IMR-90 (cell line): Measurements from ENCODE around the gene CALY. TPM values are rescaled to one million over a fixed set of nuclear protein-coding genes. Genes with fewer than 3 reads are reported as not detected.

Experiments used
- ATAC-seq: fragments of 200-7000 bp; cut with Tn5 transposase; 2 replicates; pipeline ENCODE4 v1.9.1; 2020; ENCODE audit warnings: low read depth, mild to moderate bottlenecking, moderate library complexity
- BruUV-seq: library from RNA; stranded (reverse); fragments of 400-500 nt; replicated peaks from 2 replicates; lab custom pipeline; 2021; lab: Mats Ljungman, UMichigan
- CTCF ChIA-PET: fragments of 300-600 bp; formaldehyde crosslinking; extraction: SDS; loops from one replicate; lab custom pipeline; 2021; ENCODE audit warnings: antibody characterized with exemption; lab: Yijun Ruan, JAX
- POLR2A ChIA-PET: fragments of 300-600 bp; sonication (Branson Sonifier 250); formaldehyde crosslinking; loops from one replicate; lab custom pipeline; 2022; ENCODE audit warnings: antibody characterized with exemption; ENCODE audit not compliant: unreplicated experiment; lab: Charles Lee
- DNase-seq: peaks from one replicate; pipeline ENCODE4 v3.0.0; 2013
- H2AFZ ChIP-seq: replicated peaks from 2 replicates; pipeline ENCODE3; 2013; ENCODE audit warnings: low read length, mild to moderate bottlenecking; ENCODE audit not compliant: poor library complexity
- H2AK5ac ChIP-seq: 2 replicates; pipeline ENCODE4 v1.6.1; 2013; ENCODE audit warnings: low read depth, low read length, inconsistent platforms
- H2AK9ac ChIP-seq: replicated peaks from 2 replicates; pipeline ENCODE3; 2013; ENCODE audit warnings: mild to moderate bottlenecking, low read depth, low read length, moderate library complexity; ENCODE audit not compliant: poor library complexity
- H2BK120ac ChIP-seq: 2 replicates; pipeline ENCODE4 v1.6.1; 2013; ENCODE audit warnings: low read depth, low read length, inconsistent platforms
- H2BK15ac ChIP-seq: 3 replicates; pipeline ENCODE4 v1.6.1; 2013; ENCODE audit warnings: low read depth, low read length, inconsistent platforms
- H2BK20ac ChIP-seq: 2 replicates; pipeline ENCODE4 v1.6.1; 2013; ENCODE audit warnings: low read depth, mild to moderate bottlenecking, inconsistent platforms, low read length, moderate library complexity
- H2BK5ac ChIP-seq: 2 replicates; pipeline ENCODE4 v1.6.1; 2013; ENCODE audit warnings: mild to moderate bottlenecking, low read depth, low read length, inconsistent platforms; ENCODE audit not compliant: poor library complexity, severe bottlenecking
- H3K14ac ChIP-seq: replicated peaks from 2 replicates; pipeline ENCODE4 v1.6.1; 2013; ENCODE audit warnings: low read depth, low read length, inconsistent platforms
- H3K18ac ChIP-seq: 2 replicates; pipeline ENCODE4 v1.6.1; 2013; ENCODE audit warnings: low read depth, low read length, control low read depth
- H3K23ac ChIP-seq: 2 replicates; pipeline ENCODE4 v1.6.1; 2013; ENCODE audit warnings: low read depth, low read length, inconsistent platforms
- H3K27ac ChIP-seq: 2 replicates; pipeline ENCODE4 v1.5.1; 2013; ENCODE audit warnings: mild to moderate bottlenecking, control low read depth, low read length; ENCODE audit not compliant: insufficient read depth
- H3K27me3 ChIP-seq: 2 replicates; pipeline ENCODE4 v1.6.1; 2013; ENCODE audit warnings: low read length; ENCODE audit not compliant: control insufficient read depth, insufficient read depth
- H3K36me3 ChIP-seq: 2 replicates; pipeline ENCODE4 v1.6.1; 2013; ENCODE audit warnings: low read length, mixed read lengths; ENCODE audit not compliant: control insufficient read depth, insufficient read depth
- H3K4ac ChIP-seq: 2 replicates; pipeline ENCODE4 v1.6.1; 2013; ENCODE audit warnings: low read depth, low read length, inconsistent platforms
- H3K4me1 ChIP-seq: 2 replicates; pipeline ENCODE4 v1.6.1; 2013; ENCODE audit warnings: low read length, mixed read lengths; ENCODE audit not compliant: control insufficient read depth, insufficient read depth
- H3K4me2 ChIP-seq: 2 replicates; pipeline ENCODE4 v1.6.1; 2013; ENCODE audit warnings: low read depth, mild to moderate bottlenecking, control low read depth, low read length, moderate library complexity
- H3K4me3 ChIP-seq: 2 replicates; pipeline ENCODE4 v1.5.1; 2013; ENCODE audit warnings: low read depth, mild to moderate bottlenecking, control low read depth, low read length, moderate library complexity; ENCODE audit not compliant: insufficient read depth
- H3K56ac ChIP-seq: 2 replicates; pipeline ENCODE4 v1.6.1; 2013; ENCODE audit warnings: low read length, inconsistent platforms; ENCODE audit not compliant: insufficient read depth; ENCODE audit errors: extremely low read depth
- H3K79me1 ChIP-seq, 2 experiments: 2 replicates each; pipeline ENCODE4 v1.6.1; 2013; ENCODE audit warnings: low read length in 2 of 2, inconsistent platforms in 1 of 2, low read depth in 1 of 2
- H3K9ac ChIP-seq: 2 replicates; pipeline ENCODE4 v1.6.1; 2013; ENCODE audit warnings: low read depth, low read length, control low read depth
- H3K9me1 ChIP-seq: 2 replicates; pipeline ENCODE4 v1.6.1; 2013; ENCODE audit warnings: low read length, inconsistent platforms; ENCODE audit not compliant: insufficient read depth
- H3K9me3 ChIP-seq: 2 replicates; pipeline ENCODE4 v1.6.1; 2013; ENCODE audit warnings: low read length; ENCODE audit not compliant: control insufficient read depth, insufficient read depth
- H4K20me1 ChIP-seq: 2 replicates; pipeline ENCODE4 v1.6.1; 2013; ENCODE audit warnings: low read length, inconsistent platforms; ENCODE audit not compliant: insufficient read depth
- H4K5ac ChIP-seq: 2 replicates; pipeline ENCODE4 v1.6.1; 2013; ENCODE audit warnings: mild to moderate bottlenecking, low read depth, low read length, control low read depth
- H4K8ac ChIP-seq, 2 experiments: 2 replicates each; pipeline ENCODE4 v1.6.1; 2013; ENCODE audit warnings: low read depth in 2 of 2, low read length in 2 of 2, control low read depth in 1 of 2, inconsistent platforms in 1 of 2
- H4K91ac ChIP-seq: 2 replicates; pipeline ENCODE4 v1.6.1; 2013; ENCODE audit warnings: low read depth, low read length, inconsistent platforms; ENCODE audit not compliant: insufficient read depth
- BHLHE40 ChIP-seq: fragments of 150-350 bp; IDR thresholded peaks from 2 replicates; pipeline ENCODE4 v1.6.1; 2016; ENCODE audit warnings: mild to moderate bottlenecking, low read depth, low read length
- CEBPB ChIP-seq: IDR thresholded peaks from 2 replicates; pipeline ENCODE4 v1.6.1; 2012; ENCODE audit warnings: low read depth, low read length, improper control_type of control experiment
- CHD1 ChIP-seq: IDR thresholded peaks from 2 replicates; pipeline ENCODE4 v1.6.1; 2012; ENCODE audit warnings: low read depth, low read length, improper control_type of control experiment
- CTCF ChIP-seq: conservative IDR thresholded peaks from 2 replicates; pipeline ENCODE4 v1.5.1; 2012; ENCODE audit warnings: mild to moderate bottlenecking, low read depth, low read length, improper control_type of control experiment
- ELK1 ChIP-seq: fragments of 150-350 bp; IDR thresholded peaks from 2 replicates; pipeline ENCODE4 v1.6.1; 2016; ENCODE audit warnings: low read depth, mild to moderate bottlenecking, low read length, moderate library complexity, borderline replicate concordance
- FOS ChIP-seq: fragments of 150-350 bp; IDR thresholded peaks from 2 replicates; pipeline ENCODE4 v1.6.1; 2016; ENCODE audit warnings: low read depth, low read length
- MAFK ChIP-seq: IDR thresholded peaks from 2 replicates; pipeline ENCODE4 v1.6.1; 2012; ENCODE audit warnings: low read depth, low read length, improper control_type of control experiment
- MAZ ChIP-seq: IDR thresholded peaks from 2 replicates; pipeline ENCODE4 v1.6.1; 2012; ENCODE audit warnings: low read depth, mild to moderate bottlenecking, low read length, improper control_type of control experiment, moderate library complexity, borderline replicate concordance
- MXI1 ChIP-seq: IDR thresholded peaks from 2 replicates; pipeline ENCODE4 v1.6.1; 2012; ENCODE audit warnings: low read depth, mild to moderate bottlenecking, low read length, moderate library complexity, borderline replicate concordance
- NFE2L2 ChIP-seq: fragments of 150-350 bp; IDR thresholded peaks from 2 replicates; pipeline ENCODE4 v1.6.1; 2016; ENCODE audit warnings: low read depth, mild to moderate bottlenecking, low read length
- POLR2A ChIP-seq: IDR thresholded peaks from 2 replicates; pipeline ENCODE4 v1.6.1; 2012; ENCODE audit warnings: mild to moderate bottlenecking, low read depth, low read length
- RAD21 ChIP-seq: IDR thresholded peaks from 2 replicates; pipeline ENCODE4 v1.6.1; 2012; ENCODE audit warnings: low read length, improper control_type of control experiment
- RCOR1 ChIP-seq: IDR thresholded peaks from 2 replicates; pipeline ENCODE4 v1.6.1; 2012; ENCODE audit warnings: mild to moderate bottlenecking, low read length, improper control_type of control experiment; ENCODE audit not compliant: insufficient replicate concordance
- RFX5 ChIP-seq: IDR thresholded peaks from 2 replicates; pipeline ENCODE4 v1.8.0; 2012; ENCODE audit warnings: low read depth, mild to moderate bottlenecking, low read length, moderate library complexity
- SMC3 ChIP-seq: fragments of 150-350 bp; IDR thresholded peaks from 2 replicates; pipeline ENCODE4 v1.6.1; 2016; ENCODE audit warnings: low read depth, mild to moderate bottlenecking, antibody characterized with exemption, low read length, moderate library complexity
- USF2 ChIP-seq: fragments of 150-350 bp; IDR thresholded peaks from 2 replicates; pipeline ENCODE4 v1.6.1; 2017; ENCODE audit warnings: mild to moderate bottlenecking, antibody characterized with exemption, low read length, low read depth
- WGBS, 2 experiments: methylation state at CpG; one replicate each; pipeline versions ENCODE4 v1.1.5 to v1.1.7; 2013; ENCODE audit warnings: missing lambda C conversion rate in 2 of 2; ENCODE audit not compliant: insufficient read length in 1 of 2; ENCODE audit errors: extremely low coverage in 2 of 2; 5-methylcytosine and 5-hydroxymethylcytosine counted together
- dilution Hi-C: fragments of 300-500 bp; cut with HindIII; formaldehyde crosslinking; loops from one replicate; pipeline ENCODE4 v1.14.3; 2018; ENCODE audit warnings: low sequenced_read_pairs; ENCODE audit not compliant: unreplicated experiment
- in situ Hi-C: fragments of 300-500 bp; cut with MboI; formaldehyde crosslinking; loops from 3 replicates; pipeline ENCODE4 v1.14.3; 2019; ENCODE audit warnings: low sequenced_read_pairs, inconsistent platforms, mixed read lengths
- intact Hi-C: fragments of 100-400 bp; cut with micrococcal nuclease; formaldehyde crosslinking; loops from 2 replicates; pipeline ENCODE4 v1.10.0; 2022
- polyA plus RNA-seq, 3 experiments: library from polyadenylated mRNA; depleted of rRNA; stranded (reverse); fragments of >200 nt; gene quantifications; 2 replicates each; pipeline ENCODE4 v1.2.3, GENCODE V29; 2012; ENCODE audit warnings: low replicate concordance in 1 of 3
- total RNA-seq: library from RNA; depleted of rRNA; stranded (reverse); fragments of >200 nt; gene quantifications from 2 replicates; pipeline ENCODE4 v1.2.3, GENCODE V29; 2012

CALY gene
- total and polyA plus RNA-seq, 2 of the 4 experiments (the other 2 are of a cell fraction), result 0.34 TPM; not detected in 1

GRCh38 chr10:133358925-133359310 lies 22.2 kb upstream of the CALY start:
- no peaks in the 10 kb centered on the region for H3K9me3 ChIP-seq
- dilution Hi-C loops (no loop called here), in situ Hi-C loops (no loop called here), intact Hi-C loops (no loop called here)
- H3K27ac ChIP-seq, result no peak overlapping the region
- no peak overlapping the region for H3K18ac ChIP-seq
- BruUV-seq, result no TSS peak
- no peak overlapping the region for H2AFZ ChIP-seq
- ChIA-PET CTCF (no interaction called here), POLR2A (no interaction called here)
- no peak overlapping the region for H3K56ac ChIP-seq
- peaks cover 20% of the 10 kb centered on the region for H3K36me3 ChIP-seq
- DNase-seq, result no peak
- H3K9ac ChIP-seq, result no peak overlapping the region
- H3K4ac ChIP-seq, result no peak overlapping the region
- H2BK120ac ChIP-seq, result no peak overlapping the region
- TF ChIP-seq CTCF (no peak), MAFK (no peak), SMC3 (no peak), CHD1 (no peak), NFE2L2 (no peak), USF2 (no peak), BHLHE40 (no peak), FOS (no peak), RFX5 (no peak), POLR2A (no peak), MAZ (no peak), CEBPB (no peak), MXI1 (no peak), RCOR1 (no peak), RAD21 (no peak), ELK1 (no peak)
- H2BK15ac ChIP-seq, result no peak overlapping the region
- no peak overlapping the region for H3K14ac ChIP-seq
- no peaks in the 10 kb centered on the region for H3K9me1 ChIP-seq
- H4K5ac ChIP-seq, result no peak overlapping the region
- peaks cover 8 to 13% of the 10 kb centered on the region in 2 experiments; a peak in 2 of 4 replicates for H3K79me1 ChIP-seq
- no peak overlapping the region for H3K4me2 ChIP-seq
- WGBS, 2 experiments, result 86% methylated on average over 5 of the region's 11 CpGs; no CpG with 5 or more reads in 1 of the 2 experiments
- no peak overlapping the region for H4K8ac ChIP-seq
- H2BK5ac ChIP-seq, result no peak overlapping the region
- no peak overlapping the region for H4K91ac ChIP-seq
- ATAC-seq, result no peak
- peaks cover 6% of the 10 kb centered on the region; the same call in 1 of the 2 replicates for H3K4me1 ChIP-seq
- H3K4me3 ChIP-seq, result no peak overlapping the region
- no peak overlapping the region for H2AK5ac ChIP-seq
- no peaks in the 10 kb centered on the region for H3K27me3 ChIP-seq
- no peak overlapping the region for H3K23ac ChIP-seq
- no peaks in the 10 kb centered on the region; the same call in 1 of the 2 replicates for H4K20me1 ChIP-seq
- H2AK9ac ChIP-seq, result no peak overlapping the region
- H2BK20ac ChIP-seq, result no peak overlapping the region
